Muscle layer of colon (tissue), 2 donors: ENCODE measurements around the gene PIWIL4.
"Not testable (repeated sequence)": the region's sequence is repeated elsewhere in the genome, so short reads cannot be mapped to it uniquely, and the experiment has no call there.

Experiments
- H3K27ac ChIP-seq: one replicate; pipeline ENCODE4 v1.7.0; 2013; ENCODE audit warnings: low read depth, mild to moderate bottlenecking, low read length, moderate library complexity
- H3K27me3 ChIP-seq, 2 donors: one replicate each; pipeline ENCODE4 v1.7.0; 2013; ENCODE audit warnings: low read length in 2 of 2, mild to moderate bottlenecking in 2 of 2; ENCODE audit not compliant: insufficient read depth in 2 of 2, control insufficient read depth in 1 of 2
- H3K36me3 ChIP-seq: one replicate; pipeline ENCODE4 v1.7.0; 2013; ENCODE audit warnings: mild to moderate bottlenecking, low read length; ENCODE audit not compliant: insufficient read depth
- H3K4me1 ChIP-seq: one replicate; pipeline ENCODE4 v1.7.0; 2013; ENCODE audit warnings: mild to moderate bottlenecking, low read length; ENCODE audit not compliant: insufficient read depth
- H3K4me3 ChIP-seq, 2 donors: one replicate each; pipeline ENCODE4 v1.7.0; 2013; ENCODE audit warnings: low read length in 2 of 2, low read depth in 1 of 2, mild to moderate bottlenecking in 1 of 2, moderate library complexity in 1 of 2
- H3K9ac ChIP-seq: one replicate; pipeline ENCODE4 v1.7.0; 2013; ENCODE audit warnings: low read length
- H3K9me3 ChIP-seq: one replicate; pipeline ENCODE4 v1.7.0; 2013; ENCODE audit warnings: mild to moderate bottlenecking, low read length
- donor health status: abdominal sarcoma.
- donor health status: Adenocarcinoma of cecum.

PIWIL4 gene

GRCh38 chr11:94641167-94641761, 74.1 kb downstream of the PIWIL4 start:
- no peak overlapping the region for H3K27ac ChIP-seq
- no peaks in the 10 kb centered on the region for H3K27me3 ChIP-seq
- no peak overlapping the region for H3K4me3 ChIP-seq
- no peak overlapping the region for H3K9ac ChIP-seq
- H3K9me3 ChIP-seq, result no peaks in the 10 kb centered on the region
- no peaks in the 10 kb centered on the region for H3K4me1 ChIP-seq
- no peaks in the 10 kb centered on the region for H3K36me3 ChIP-seq

DNA sequence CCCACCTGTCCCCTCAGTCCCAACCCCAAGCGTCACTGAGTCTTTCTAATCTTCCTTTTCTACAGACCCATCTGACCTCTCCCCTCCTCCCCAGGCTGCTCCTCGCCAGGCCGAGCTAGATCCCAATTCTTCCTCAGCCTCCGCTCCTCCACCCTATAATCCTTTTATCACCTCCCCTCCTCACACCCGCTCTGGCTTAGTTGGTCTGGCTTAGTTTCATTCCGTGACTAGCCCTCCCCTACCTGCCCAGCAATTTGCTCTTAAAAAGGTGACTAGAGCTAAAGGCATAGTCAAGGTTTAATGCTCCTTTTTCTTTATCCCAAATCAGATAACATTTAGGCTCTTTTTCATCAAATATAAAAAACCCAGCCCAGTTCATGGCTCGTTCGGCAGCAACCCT, 76.0 kb downstream of the PIWIL4 start:
- H3K27me3 ChIP-seq, H3K4me3 ChIP-seq, H3K9me3 ChIP-seq, H3K36me3 ChIP-seq, H3K27ac ChIP-seq, H3K4me1 ChIP-seq, H3K9ac ChIP-seq: not testable (repeated sequence)

GRCh38 chr11:94647926-94648325, 80.8 kb downstream of the PIWIL4 start:
- Histone ChIP-seq H3K36me3 (no peaks in the 10 kb centered on the region), H3K9me3 (no peaks in the 10 kb centered on the region), H3K27ac (no peak overlapping the region)

GRCh38 chr11:94648789-94649188, 81.6 kb downstream of the PIWIL4 start:
- no peaks in the 10 kb centered on the region for H3K27me3 ChIP-seq
- no peak overlapping the region for H3K27ac ChIP-seq
- peaks cover 6% of the 10 kb centered on the region for H3K4me1 ChIP-seq
- no peak overlapping the region for H3K4me3 ChIP-seq
- H3K9me3 ChIP-seq, result no peaks in the 10 kb centered on the region
- H3K9ac ChIP-seq, result no peak overlapping the region
- H3K36me3 ChIP-seq, result no peaks in the 10 kb centered on the region

More at GRCh38 chr11:94647926-94648325, 80.8 kb downstream of the PIWIL4 start:
- peaks cover 6% of the 10 kb centered on the region for H3K4me1 ChIP-seq
- no peak overlapping the region for H3K4me3 ChIP-seq
- H3K27me3 ChIP-seq, result no peaks in the 10 kb centered on the region
- no peak overlapping the region for H3K9ac ChIP-seq

GRCh38 chr11:94649254-94649653, 82.1 kb downstream of the PIWIL4 start:
- peaks cover 6% of the 10 kb centered on the region for H3K4me1 ChIP-seq
- H3K36me3 ChIP-seq, result no peaks in the 10 kb centered on the region
- no peak overlapping the region for H3K4me3 ChIP-seq
- no peaks in the 10 kb centered on the region for H3K27me3 ChIP-seq
- no peak overlapping the region for H3K9ac ChIP-seq
- H3K9me3 ChIP-seq, result no peaks in the 10 kb centered on the region
- no peak overlapping the region for H3K27ac ChIP-seq

- Histone ChIP-seq H3K4me3 (no peak overlapping the region), H3K9ac (no peak overlapping the region), H3K27ac (no peak overlapping the region), H3K27me3 (no peaks in the 10 kb centered on the region), H3K9me3 (no peaks in the 10 kb centered on the region), H3K36me3 (no peaks in the 10 kb centered on the region), H3K4me1 (peaks cover 6% of the 10 kb centered on the region)
These were observed 82.9 kb downstream of the PIWIL4 start for GRCh38 chr11:94649964-94650623.

DNA sequence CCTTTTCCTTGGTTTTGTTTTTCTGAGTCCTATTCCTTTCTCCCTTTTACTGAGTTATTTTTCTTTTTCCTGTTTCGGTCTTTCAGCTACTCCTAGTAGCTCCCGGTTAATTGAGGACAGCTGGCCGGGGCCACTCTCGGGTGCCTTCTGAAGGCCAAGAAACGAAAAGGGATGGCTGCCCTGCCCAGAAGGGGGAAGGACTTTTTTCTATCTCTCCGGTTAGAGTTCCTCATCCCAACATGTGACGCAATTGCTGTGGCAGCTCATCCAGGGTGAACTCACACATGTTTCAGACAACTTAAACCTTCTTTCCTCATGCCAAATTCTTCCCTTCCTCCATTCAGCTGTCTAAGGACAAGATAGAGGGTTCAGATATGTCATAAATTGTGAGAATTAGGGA, 83.6 kb downstream of the PIWIL4 start:
- no peak overlapping the region for H3K9ac ChIP-seq
- H3K4me3 ChIP-seq, result no peak overlapping the region
- no peaks in the 10 kb centered on the region for H3K27me3 ChIP-seq
- no peaks in the 10 kb centered on the region for H3K9me3 ChIP-seq
- H3K36me3 ChIP-seq, result no peaks in the 10 kb centered on the region
- peaks cover 6% of the 10 kb centered on the region for H3K4me1 ChIP-seq
- no peak overlapping the region for H3K27ac ChIP-seq

GRCh38 chr11:94652735-94653284, 85.6 kb downstream of the PIWIL4 start:
- no peaks in the 10 kb centered on the region for H3K36me3 ChIP-seq
- no peaks in the 10 kb centered on the region for H3K9me3 ChIP-seq
- H3K4me1 ChIP-seq, result peaks cover 6% of the 10 kb centered on the region
- no peak overlapping the region for H3K4me3 ChIP-seq
- H3K9ac ChIP-seq, result no peak overlapping the region
- no peaks in the 10 kb centered on the region for H3K27me3 ChIP-seq
- H3K27ac ChIP-seq, result no peak overlapping the region

GRCh38 chr11:94653561-94653960, 86.4 kb downstream of the PIWIL4 start:
- Histone ChIP-seq H3K4me3 (no peak overlapping the region), H3K4me1 (peaks cover 6% of the 10 kb centered on the region), H3K27ac (no peak overlapping the region), H3K27me3 (no peaks in the 10 kb centered on the region), H3K36me3 (no peaks in the 10 kb centered on the region), H3K9ac (no peak overlapping the region), H3K9me3 (no peaks in the 10 kb centered on the region)

- no peaks in the 10 kb centered on the region for H3K36me3 ChIP-seq
- no peaks in the 10 kb centered on the region for H3K9me3 ChIP-seq
- H3K4me1 ChIP-seq, result peaks cover 6% of the 10 kb centered on the region
- H3K4me3 ChIP-seq, result no peak overlapping the region
- H3K27me3 ChIP-seq, result no peaks in the 10 kb centered on the region
- no peak overlapping the region for H3K27ac ChIP-seq
- H3K9ac ChIP-seq, result no peak overlapping the region
These were observed 87.0 kb downstream of the PIWIL4 start for GRCh38 chr11:94654201-94654600.

- Histone ChIP-seq H3K36me3 (no peaks in the 10 kb centered on the region), H3K9me3 (no peaks in the 10 kb centered on the region), H3K27ac (no peak overlapping the region), H3K9ac (no peak overlapping the region), H3K4me3 (no peak overlapping the region), H3K27me3 (no peaks in the 10 kb centered on the region), H3K4me1 (peaks cover 3% of the 10 kb centered on the region)
These were observed 88.1 kb downstream of the PIWIL4 start for GRCh38 chr11:94655291-94655690.

DNA sequence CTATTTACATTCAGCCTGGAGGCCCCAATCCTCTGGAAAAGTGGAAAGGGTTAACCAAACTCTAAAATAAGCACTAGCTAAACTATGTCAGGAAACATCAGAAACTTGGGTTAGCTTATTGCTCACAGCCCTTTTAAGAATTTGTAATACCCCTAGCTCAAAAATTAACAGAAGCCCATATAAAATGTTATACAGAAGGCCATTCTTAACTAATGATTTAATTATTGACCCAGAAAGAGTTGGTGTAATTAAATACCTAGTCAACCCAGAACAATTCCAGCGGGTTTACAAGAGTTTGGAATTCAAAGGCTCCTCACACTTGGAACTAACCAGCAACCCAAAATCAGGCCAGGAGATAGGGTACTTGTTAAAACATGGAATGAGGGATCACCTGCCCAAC, 88.8 kb downstream of the PIWIL4 start:
- no peak overlapping the region for H3K27ac ChIP-seq
- H3K4me3 ChIP-seq, result no peak overlapping the region
- no peaks in the 10 kb centered on the region for H3K4me1 ChIP-seq
- no peaks in the 10 kb centered on the region for H3K9me3 ChIP-seq
- H3K9ac ChIP-seq, result no peak overlapping the region
- H3K27me3 ChIP-seq, result no peaks in the 10 kb centered on the region
- H3K36me3 ChIP-seq, result no peaks in the 10 kb centered on the region
